Mesothelial cell of epicardium (in vitro differentiated cells): ENCODE results near the gene NME5. TPM values are rescaled to one million over a fixed set of nuclear protein-coding genes. Genes with fewer than 3 reads are reported as not detected.

ENCODE experiments used
- DNase-seq, 2 experiments: peaks; one replicate each; pipeline ENCODE4 v3.0.0; 2021; ENCODE audit warnings: low spot score in 2 of 2; ENCODE audit not compliant: unreplicated experiment in 2 of 2
- H3K27ac Mint-ChIP-seq: 2 replicates; pipeline ENCODE4 v1.8.0; 2021; ENCODE audit warnings: mixed read lengths
- H3K27me3 Mint-ChIP-seq: 2 replicates; pipeline ENCODE4 v1.8.0; 2021; ENCODE audit warnings: low read depth, mixed read lengths
- H3K36me3 Mint-ChIP-seq: 2 replicates; pipeline ENCODE4 v1.8.0; 2021; ENCODE audit warnings: mixed read lengths
- H3K4me1 Mint-ChIP-seq: 2 replicates; pipeline ENCODE4 v1.8.0; 2021; ENCODE audit warnings: mixed read lengths
- H3K4me3 Mint-ChIP-seq: 2 replicates; pipeline ENCODE4 v1.8.0; 2021; ENCODE audit warnings: mild to moderate bottlenecking, moderate library complexity, mixed read lengths
- H3K9me3 Mint-ChIP-seq: 2 replicates; pipeline ENCODE4 v1.8.0; 2021; ENCODE audit warnings: mixed read lengths
- CTCF ChIP-seq: fragments of 200-600 bp; sonication (generic); IDR thresholded peaks from one replicate; pipeline ENCODE4 v1.5.0; 2021; ENCODE audit warnings: antibody characterized with exemption; ENCODE audit not compliant: unreplicated experiment
- total RNA-seq: library from RNA; stranded (reverse); gene quantifications from 3 replicates; pipeline ENCODE4 v1.2.1, GENCODE V29; 2021

The NME5 gene
- total RNA-seq, 1 donor from 2014 or later, result 3.4 TPM

GRCh38 chr5:138110266-138110963 is 28.8 kb downstream of the NME5 start:
- H3K9me3 Mint-ChIP-seq, result no peaks in the 10 kb centered on the region
- H3K4me1 Mint-ChIP-seq, result peaks cover 3% of the 10 kb centered on the region
- H3K36me3 Mint-ChIP-seq, result no peaks in the 10 kb centered on the region
- peaks cover 9% of the 10 kb centered on the region for H3K27me3 Mint-ChIP-seq
- H3K27ac Mint-ChIP-seq, result no peak overlapping the region
- no peak for TF ChIP-seq CTCF
- no peak for DNase-seq
- H3K4me3 Mint-ChIP-seq, result no peak overlapping the region

GRCh38 chr5:138109463-138110265 is 29.6 kb downstream of the NME5 start:
- Mint-ChIP-seq H3K9me3 (no peaks in the 10 kb centered on the region), H3K36me3 (no peaks in the 10 kb centered on the region), H3K27ac (no peak overlapping the region), H3K4me3 (no peak overlapping the region), H3K4me1 (peaks cover 3% of the 10 kb centered on the region), H3K27me3 (peaks cover 9% of the 10 kb centered on the region)
- DNase-seq, result no peak
- no peak for TF ChIP-seq CTCF

GRCh38 chr5:138107213-138107612 is 32.0 kb downstream of the NME5 start:
- H3K4me3 Mint-ChIP-seq, result no peak overlapping the region
- peaks cover 3% of the 10 kb centered on the region for H3K4me1 Mint-ChIP-seq
- H3K36me3 Mint-ChIP-seq, result no peaks in the 10 kb centered on the region
- TF ChIP-seq CTCF, result no peak
- no peak overlapping the region for H3K27ac Mint-ChIP-seq
- H3K27me3 Mint-ChIP-seq, result peaks cover 15% of the 10 kb centered on the region
- no peak for DNase-seq
- H3K9me3 Mint-ChIP-seq, result no peaks in the 10 kb centered on the region

GRCh38 chr5:138105709-138106108 is 33.5 kb downstream of the NME5 start:
- no peak for TF ChIP-seq CTCF
- Mint-ChIP-seq H3K27me3 (peaks cover 16% of the 10 kb centered on the region), H3K27ac (no peak overlapping the region), H3K4me3 (no peak overlapping the region), H3K9me3 (no peaks in the 10 kb centered on the region), H3K36me3 (no peaks in the 10 kb centered on the region), H3K4me1 (peaks cover 3% of the 10 kb centered on the region)
- no peak for DNase-seq

GRCh38 chr5:138103319-138103637 is 36.0 kb downstream of the NME5 start:
- Mint-ChIP-seq H3K27me3 (peaks cover 20% of the 10 kb centered on the region), H3K27ac (no peak overlapping the region), H3K36me3 (no peaks in the 10 kb centered on the region), H3K4me1 (peaks cover 3% of the 10 kb centered on the region), H3K9me3 (no peaks in the 10 kb centered on the region), H3K4me3 (no peak overlapping the region)
- no peak for TF ChIP-seq CTCF
- DNase-seq, result no peak
